GM12891 (cell line): Measurements from ENCODE around the gene ETFDH. TPM values are rescaled to one million over a fixed set of nuclear protein-coding genes. Genes with fewer than 3 reads are reported as not detected.

Experiments used
- DNase-seq: peaks from one replicate; pipeline ENCODE4 v3.0.0; 2011; ENCODE audit warnings: low spot score; ENCODE audit not compliant: insufficient read length
- FAIRE-seq: peaks from 2 replicates; lab custom pipeline; 2011; peaks lifted over from hg19 to GRCh38; lab: Jason Lieb, UNC
- PAX5 ChIP-seq: IDR thresholded peaks from 2 replicates; pipeline ENCODE4 v1.6.1; 2011; ENCODE audit warnings: low read length, moderate library complexity, mild to moderate bottlenecking; ENCODE audit not compliant: insufficient read depth, severe bottlenecking
- POLR2A ChIP-seq: IDR thresholded peaks from 2 replicates; pipeline ENCODE4 v1.6.1; 2011; ENCODE audit warnings: low read depth, low read length, control low read depth
- POLR2AphosphoS5 ChIP-seq: IDR thresholded peaks from 2 replicates; pipeline ENCODE4 v1.6.1; 2011; ENCODE audit warnings: low read depth, low read length, control low read depth
- POU2F2 ChIP-seq: IDR thresholded peaks from 2 replicates; pipeline ENCODE4 v1.6.1; 2011; ENCODE audit warnings: low read depth, mild to moderate bottlenecking, control low read depth, low read length, moderate library complexity
- SPI1 ChIP-seq: IDR thresholded peaks from 2 replicates; pipeline ENCODE4 v1.6.1; 2011; ENCODE audit warnings: low read depth, low read length, control low read depth
- TAF1 ChIP-seq: IDR thresholded peaks from 2 replicates; pipeline ENCODE4 v1.6.1; 2011; ENCODE audit warnings: low read depth, low read length, control low read depth
- polyA plus RNA-seq: library from polyadenylated mRNA; unstranded; fragments of >200 nt; gene quantifications from one replicate; pipeline ENCODE4 v1.2.1, GENCODE V29; 2012; ENCODE audit warnings: low read depth, missing spikeins, inconsistent platforms; ENCODE audit not compliant: missing spikeins

ETFDH gene
- 13.1 TPM for polyA plus RNA-seq

GRCh38 chr4:158671915-158672806, at the start of gene ETFDH:
TSS of gene ETFDH (plus strand) at chr4:158672296. CDS start at chr4:158672457, 161 bp downstream.
- FAIRE-seq (peak; percentile 99), DNase-seq (peak; percentile 81)
- TF ChIP-seq SPI1 (no peak), POLR2AphosphoS5 (no peak), POU2F2 (peak; percentile 3; the same call in 1 of the 2 replicates), POLR2A (peak; percentile 52; the same call in 1 of the 2 replicates), TAF1 (peak; percentile 79)

GRCh38 chr4:158624889-158625478, 47.1 kb upstream of the ETFDH start:
- peak; percentile 90 for FAIRE-seq
- DNase-seq: peak; percentile 15
- TF ChIP-seq POLR2A (no peak), SPI1 (no peak), POLR2AphosphoS5 (no peak), PAX5 (no peak), TAF1 (no peak), POU2F2 (no peak)

- no peak for TF ChIP-seq POLR2AphosphoS5
- TF ChIP-seq TAF1: no peak
- TF ChIP-seq POLR2A: no peak
- no peak for TF ChIP-seq PAX5
- no peak for TF ChIP-seq POU2F2
- no peak for TF ChIP-seq SPI1
- FAIRE-seq (no peak), DNase-seq (no peak)
Measured at GRCh38 chr4:158625544-158625943, 46.6 kb upstream of the ETFDH start.

- FAIRE-seq: no peak
- no peak for TF ChIP-seq POU2F2
- TF ChIP-seq POLR2AphosphoS5: no peak
- no peak for TF ChIP-seq SPI1
- TF ChIP-seq POLR2A: no peak
- TF ChIP-seq PAX5: no peak
- TF ChIP-seq TAF1: no peak
- no peak for DNase-seq
Measured at GRCh38 chr4:158630893-158631292, 41.2 kb upstream of the ETFDH start.

- FAIRE-seq (no peak), DNase-seq (no peak)
- TF ChIP-seq POLR2A (no peak), PAX5 (no peak), TAF1 (no peak), POU2F2 (no peak), POLR2AphosphoS5 (no peak), SPI1 (no peak)
Measured at GRCh38 chr4:158636619-158637018, 35.5 kb upstream of the ETFDH start.

GRCh38 chr4:158644356-158644755, 27.7 kb upstream of the ETFDH start:
- FAIRE-seq (no peak), DNase-seq (no peak)
- TF ChIP-seq POLR2A (no peak), POLR2AphosphoS5 (no peak), TAF1 (no peak), PAX5 (no peak), SPI1 (no peak), POU2F2 (no peak)

- TF ChIP-seq SPI1 (no peak), POLR2AphosphoS5 (no peak), PAX5 (no peak), TAF1 (no peak), POU2F2 (no peak), POLR2A (no peak)
- DNase-seq (no peak), FAIRE-seq (no peak)
Measured at GRCh38 chr4:158644760-158645159, 27.3 kb upstream of the ETFDH start.

- TF ChIP-seq POLR2A (no peak), PAX5 (no peak), TAF1 (no peak), POU2F2 (no peak), POLR2AphosphoS5 (no peak), SPI1 (no peak)
- DNase-seq (no peak), FAIRE-seq (no peak)
Measured at GRCh38 chr4:158649111-158649680, 22.9 kb upstream of the ETFDH start.
